Lung (tissue), 12 donors: Measurements from ENCODE around the gene SLTM. TPM values are rescaled to one million over a fixed set of nuclear protein-coding genes. Genes with fewer than 3 reads are reported as not detected.
A peak's percentile ranks its signal among the peaks of the same experiment; 100 is the strongest.
"Not testable (repeated sequence)": the region's sequence is repeated elsewhere in the genome, so short reads cannot be mapped to it uniquely, and the experiment has no call there.

Experiments
- ATAC-seq: fragments of 200-7000 bp; cut with Tn5 transposase; one replicate; pipeline ENCODE4 v1.9.1; 2020; ENCODE audit warnings: moderate number of reproducible peaks; ENCODE audit not compliant: insufficient read depth, low FRiP score
- DNase-seq, 3 donors: peaks; one replicate each; pipeline ENCODE4 v3.0.0-alpha.2; 2013 to 2017
- H3K27ac ChIP-seq, 2 donors: one replicate each; pipeline ENCODE4 v1.5.1; 2013; ENCODE audit warnings: mild to moderate bottlenecking in 2 of 2, moderate library complexity in 2 of 2, control low read depth in 1 of 2, inconsistent platforms in 1 of 2, low read depth in 1 of 2, low read length in 1 of 2
- H3K27me3 ChIP-seq, 3 donors: one replicate each; pipeline ENCODE4 v1.5.1; 2013; ENCODE audit warnings: low read length in 2 of 3; ENCODE audit not compliant: control insufficient read depth in 3 of 3, insufficient read depth in 3 of 3
- H3K36me3 ChIP-seq, 4 donors: one replicate each; pipeline ENCODE4 v1.5.1; 2013; ENCODE audit warnings: low read length in 4 of 4, mild to moderate bottlenecking in 1 of 4, moderate library complexity in 1 of 4; ENCODE audit not compliant: control insufficient read depth in 4 of 4, insufficient read depth in 4 of 4
- H3K4me1 ChIP-seq, 5 donors: one replicate each; pipeline ENCODE4 v1.5.1; 2013; ENCODE audit warnings: low read length in 5 of 5, mild to moderate bottlenecking in 2 of 5, moderate library complexity in 1 of 5; ENCODE audit not compliant: control insufficient read depth in 5 of 5, insufficient read depth in 5 of 5
- H3K4me3 ChIP-seq: one replicate; pipeline ENCODE4 v1.5.1; 2013; ENCODE audit warnings: mild to moderate bottlenecking, control low read depth, moderate library complexity
- H3K9ac ChIP-seq, 2 donors: one replicate each; pipeline ENCODE4 v1.5.1; 2013; ENCODE audit warnings: low read length in 2 of 2, control low read depth in 1 of 2; ENCODE audit not compliant: insufficient read depth in 1 of 2
- H3K9me3 ChIP-seq, 4 donors: one replicate each; pipeline ENCODE4 v1.5.1; 2013; ENCODE audit warnings: low read length in 3 of 4, mild to moderate bottlenecking in 1 of 4, moderate library complexity in 1 of 4; ENCODE audit not compliant: control insufficient read depth in 4 of 4, insufficient read depth in 3 of 4
- WGBS, 2 donors: extraction: QIAGEN DNeasy Blood & Tissue Kit; methylation state at CpG; one replicate each; pipeline ENCODE4 v1.1.7; 2013; 5-methylcytosine and 5-hydroxymethylcytosine counted together
- polyA plus RNA-seq, 2 donors: library from polyadenylated mRNA; stranded (reverse); fragments of 200-250 nt; gene quantifications; one replicate each; pipeline ENCODE4 v1.2.1, GENCODE V29; 2013
- total RNA-seq, 2 donors: library from RNA; depleted of rRNA in 1 of 2; stranded (reverse); fragments of >200 nt in 1 of 2; gene quantifications; one replicate each; pipeline ENCODE4 v1.2.1, GENCODE V29; 2014 to 2021
- TF ChIP-seq, protein P1 (sequence below): IDR thresholded peaks from 2 replicates; pipeline ENCODE4 v1.5.1; 2012; ENCODE audit warnings: mild to moderate bottlenecking; ENCODE audit errors: control extremely low read depth, extremely low read depth
- donor health status: control.
- donor health status: control.
- donor health status: Bipolar disorder and iron deficiency.
- donor health status: healthy.
- donor health status: DM: yes; HTN: yes; CAD: no.

Gene SLTM
- total and polyA plus RNA-seq, 4 donors, result 46.0 to 164 (median 67.4) TPM

DNA sequence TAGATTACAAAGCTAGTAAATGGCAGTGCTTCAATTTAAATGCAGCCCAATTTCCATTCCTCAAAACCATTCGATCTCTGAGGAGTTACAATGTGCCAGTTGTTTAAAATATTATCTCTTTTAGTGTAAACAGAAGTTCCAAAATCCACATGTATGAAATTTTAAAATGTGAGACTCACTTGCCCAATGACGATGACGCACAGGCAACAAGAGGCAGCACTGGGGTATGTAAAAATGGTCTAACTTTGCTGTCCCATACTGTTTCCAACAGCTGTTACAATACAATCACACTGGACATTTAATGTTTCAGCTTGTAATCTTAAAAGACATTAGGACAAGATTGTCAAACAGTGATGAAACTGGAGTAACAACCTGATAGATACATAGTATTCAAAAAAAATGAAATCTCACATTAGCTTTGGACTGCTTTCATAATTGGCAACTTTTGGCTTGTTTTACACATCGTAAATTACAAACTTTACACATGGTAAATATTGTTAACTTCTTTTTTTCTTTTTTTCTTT lies 12.2 kb downstream of the SLTM start:
- Histone ChIP-seq H3K27me3 (no peaks in the 10 kb centered on the region), H3K9ac (no peak overlapping the region), H3K36me3 (peaks cover 0 to 17% (median 2%) of the 10 kb centered on the region in 4 donors), H3K9me3 (no peaks in the 10 kb centered on the region), H3K27ac (no peak overlapping the region), H3K4me1 (peaks cover 0 to 8% (median 7%) of the 10 kb centered on the region in 5 donors), H3K4me3 (no peak overlapping the region)
- TF ChIP-seq, protein P1, sequence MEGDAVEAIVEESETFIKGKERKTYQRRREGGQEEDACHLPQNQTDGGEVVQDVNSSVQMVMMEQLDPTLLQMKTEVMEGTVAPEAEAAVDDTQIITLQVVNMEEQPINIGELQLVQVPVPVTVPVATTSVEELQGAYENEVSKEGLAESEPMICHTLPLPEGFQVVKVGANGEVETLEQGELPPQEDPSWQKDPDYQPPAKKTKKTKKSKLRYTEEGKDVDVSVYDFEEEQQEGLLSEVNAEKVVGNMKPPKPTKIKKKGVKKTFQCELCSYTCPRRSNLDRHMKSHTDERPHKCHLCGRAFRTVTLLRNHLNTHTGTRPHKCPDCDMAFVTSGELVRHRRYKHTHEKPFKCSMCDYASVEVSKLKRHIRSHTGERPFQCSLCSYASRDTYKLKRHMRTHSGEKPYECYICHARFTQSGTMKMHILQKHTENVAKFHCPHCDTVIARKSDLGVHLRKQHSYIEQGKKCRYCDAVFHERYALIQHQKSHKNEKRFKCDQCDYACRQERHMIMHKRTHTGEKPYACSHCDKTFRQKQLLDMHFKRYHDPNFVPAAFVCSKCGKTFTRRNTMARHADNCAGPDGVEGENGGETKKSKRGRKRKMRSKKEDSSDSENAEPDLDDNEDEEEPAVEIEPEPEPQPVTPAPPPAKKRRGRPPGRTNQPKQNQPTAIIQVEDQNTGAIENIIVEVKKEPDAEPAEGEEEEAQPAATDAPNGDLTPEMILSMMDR, result no peak
- WGBS, 2 donors, result 81 to 86% methylated on average over 4 of the region's 4 CpGs
- DNase-seq (peak in 2 of 3 donors; percentile 70 to 72), ATAC-seq (no peak)

DNA sequence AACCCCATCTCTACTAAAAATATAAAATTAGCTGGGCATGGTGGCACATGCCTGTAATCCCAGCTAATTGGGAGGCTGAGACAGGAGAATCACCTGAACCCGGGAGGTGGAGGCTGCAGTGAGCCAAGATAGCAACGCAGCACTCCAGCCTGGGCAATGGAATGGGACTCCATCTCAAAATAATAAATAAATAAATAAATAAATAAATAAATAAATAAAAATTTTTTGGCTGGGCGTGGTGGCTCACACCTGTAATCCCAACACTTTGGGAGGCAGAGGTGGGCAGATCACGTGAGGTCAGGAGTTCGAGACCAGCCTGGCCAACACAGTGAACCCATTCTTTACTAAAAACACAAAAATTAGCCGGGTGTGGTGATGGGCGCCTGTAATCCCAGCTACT lies 13.0 kb downstream of the SLTM start:
- not testable (repeated sequence) for H3K9ac ChIP-seq, H3K4me3 ChIP-seq, H3K9me3 ChIP-seq, ATAC-seq, DNase-seq, H3K4me1 ChIP-seq, H3K27me3 ChIP-seq, H3K27ac ChIP-seq
- WGBS, 2 donors, result 99 to 100% methylated on average over 7 of the region's 7 CpGs
- H3K36me3 ChIP-seq, result peaks cover 0 to 16% (median 2%) of the 10 kb centered on the region in 4 donors

DNA sequence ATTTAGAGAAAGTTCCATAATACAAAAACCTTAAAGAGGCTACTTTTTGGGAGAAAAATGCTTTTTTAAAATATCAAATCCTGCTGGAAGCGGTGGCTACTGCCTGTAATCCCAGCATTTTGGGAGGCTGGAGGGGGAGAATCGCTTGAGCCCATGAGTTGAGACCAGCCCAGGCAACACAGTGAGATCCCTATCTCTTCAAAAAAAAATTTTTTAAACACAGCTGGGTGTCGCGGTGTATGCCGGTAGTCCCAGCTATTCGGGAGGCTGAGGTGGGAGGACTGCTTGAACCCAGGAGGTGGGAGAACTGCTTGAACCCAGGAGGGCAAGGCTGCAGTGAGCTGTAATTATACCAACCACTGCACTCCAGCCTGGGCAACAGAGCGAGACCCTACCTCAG lies 14.2 kb downstream of the SLTM start:
- Histone ChIP-seq H3K36me3 (peaks cover 0 to 25% (median 5%) of the 10 kb centered on the region in 4 donors), H3K27ac (no peak overlapping the region), H3K4me1 (peaks cover 0 to 5% (median 4%) of the 10 kb centered on the region in 5 donors), H3K9ac (no peak overlapping the region), H3K9me3 (no peaks in the 10 kb centered on the region), H3K4me3 (no peak overlapping the region), H3K27me3 (no peaks in the 10 kb centered on the region)
- DNase-seq, result no peak
- no peak for ATAC-seq
- TF ChIP-seq, protein P1, result no peak
- WGBS, 2 donors, result 99% methylated on average over 7 of the region's 7 CpGs

DNA sequence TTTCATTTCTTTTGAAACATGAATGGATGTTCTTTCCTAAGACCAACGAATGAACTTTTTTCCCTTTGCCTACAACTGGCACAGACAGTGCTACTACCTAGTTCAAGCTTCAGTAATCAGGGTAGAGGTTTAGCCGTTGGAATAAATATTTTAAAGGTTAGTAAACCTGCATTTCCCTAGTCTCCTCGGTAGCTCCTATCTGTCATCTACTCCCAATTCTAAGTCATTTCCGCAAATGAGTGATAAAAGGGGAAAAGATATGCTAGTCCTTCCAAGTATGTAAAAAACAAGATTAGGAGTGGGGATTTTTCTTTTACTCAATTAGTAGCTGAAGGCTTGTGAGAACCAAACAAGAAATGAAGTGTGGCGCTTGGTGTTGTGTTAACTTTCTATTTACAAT lies 15.2 kb downstream of the SLTM start:
- DNase-seq (no peak), ATAC-seq (no peak)
- Histone ChIP-seq H3K4me3 (no peak overlapping the region), H3K36me3 (peaks cover 0 to 18% (median 6%) of the 10 kb centered on the region in 4 donors), H3K27ac (no peak overlapping the region), H3K4me1 (peaks cover 0 to 5% (median 4%) of the 10 kb centered on the region in 5 donors), H3K27me3 (no peaks in the 10 kb centered on the region), H3K9me3 (no peaks in the 10 kb centered on the region), H3K9ac (no peak overlapping the region)
- TF ChIP-seq, protein P1, result no peak
- 66 to 80% methylated on average over 5 of the region's 5 CpGs for WGBS, 2 donors

DNA sequence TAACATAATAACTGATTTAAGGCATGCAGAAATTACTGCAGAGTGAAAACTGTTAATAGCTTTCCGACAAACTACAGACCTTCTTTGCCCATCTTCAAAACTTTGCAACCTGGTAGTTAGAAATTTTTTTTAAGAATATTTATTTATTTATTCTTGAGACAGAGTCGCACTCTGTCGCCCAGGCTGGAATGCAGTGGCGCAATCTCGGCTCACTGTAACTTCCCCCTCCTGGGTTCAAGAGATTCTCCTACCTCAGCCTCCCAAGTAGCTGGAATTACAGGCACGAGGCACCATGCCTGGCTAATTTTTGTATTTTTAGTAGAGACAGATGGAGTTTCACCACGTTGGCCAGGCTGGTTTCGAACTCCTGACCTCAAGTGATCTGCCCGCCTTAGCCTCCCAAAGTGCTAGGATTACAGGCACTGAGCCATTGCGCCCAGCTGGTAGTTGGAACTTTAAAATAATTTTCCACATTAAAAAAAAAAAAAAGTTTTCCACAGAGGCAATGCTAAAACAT lies 15.8 kb downstream of the SLTM start:
- not testable (repeated sequence) for H3K4me3 ChIP-seq, H3K9me3 ChIP-seq, H3K27me3 ChIP-seq, H3K4me1 ChIP-seq, H3K9ac ChIP-seq, ATAC-seq, H3K27ac ChIP-seq, DNase-seq
- H3K36me3 ChIP-seq, result peaks cover under 1 to 18% (median 7%) of the 10 kb centered on the region in 4 donors
- WGBS, 2 donors, result 63 to 74% methylated on average over 10 of the region's 10 CpGs
